Measurements from ENCODE around the gene MIDN. TPM values are rescaled to one million over a fixed set of nuclear protein-coding genes. Genes with fewer than 3 reads are reported as not detected.

MIDN gene
- total RNA-seq, 1 experiment from 2014 or later = 125 TPM

DNA sequence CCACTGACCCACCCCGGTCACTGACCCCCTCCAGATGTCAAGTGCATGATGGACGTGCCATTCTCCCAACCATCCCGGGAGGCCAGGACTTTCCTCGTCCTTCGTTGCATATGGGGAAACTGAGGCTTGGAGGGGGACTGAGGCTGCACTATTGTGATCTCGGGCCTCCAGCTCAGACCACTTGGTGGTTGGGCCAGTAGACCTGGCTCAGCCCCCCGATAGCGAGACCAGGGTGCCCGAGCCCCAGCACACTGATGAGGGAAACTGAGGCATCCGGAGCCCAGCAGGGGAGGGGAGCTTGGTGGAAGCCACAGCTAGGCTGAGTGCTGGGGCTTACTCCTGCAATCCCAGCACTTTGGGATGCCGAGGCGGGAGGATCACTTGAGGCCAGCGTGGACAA is 47.7 kb downstream of the MIDN start:
- no peak overlapping the region for H3K27ac Mint-ChIP-seq (ENCODE audit: unreplicated experiment)
- Histone ChIP-seq H3K4me1 (peaks cover 13% of the 10 kb centered on the region), H3K36me3 (ENCODE audit: control insufficient read depth, insufficient read depth, low read length) (no peaks in the 10 kb centered on the region), H3K9me3 (no peaks in the 10 kb centered on the region), H3K4me3 (ENCODE audit: low read depth, low read length) (no peak overlapping the region), H3K27me3 (replicated peaks; ENCODE audit: control insufficient read depth, insufficient read depth, low read length) (no peaks in the 10 kb centered on the region)
- ChIA-PET CTCF (no interaction called here), POLR2A (no interaction called here)
- no peak for DNase-seq
- peaks cover 6% of the 10 kb centered on the region for H3K36me3 Mint-ChIP-seq (ENCODE audit: insufficient read depth, unreplicated experiment)
- H3K27me3 Mint-ChIP-seq (ENCODE audit: insufficient read depth, unreplicated experiment) = no peaks in the 10 kb centered on the region
- intact Hi-C loops (cut with micrococcal nuclease; ENCODE audit: unreplicated experiment) = loop anchor here (10.0 kb wide), 1 partner anchor 1249 kb away; no protein-coding TSS in a partner anchor
- H3K4me1 Mint-ChIP-seq (ENCODE audit: low read depth, unreplicated experiment) = no peaks in the 10 kb centered on the region
- H3K4me3 Mint-ChIP-seq (ENCODE audit: unreplicated experiment) = no peak overlapping the region
- no peaks in the 10 kb centered on the region for H3K9me3 Mint-ChIP-seq (ENCODE audit: unreplicated experiment)
- BruUV-seq (replicated peaks) = no TSS peak
- TF ChIP-seq, protein P1, sequence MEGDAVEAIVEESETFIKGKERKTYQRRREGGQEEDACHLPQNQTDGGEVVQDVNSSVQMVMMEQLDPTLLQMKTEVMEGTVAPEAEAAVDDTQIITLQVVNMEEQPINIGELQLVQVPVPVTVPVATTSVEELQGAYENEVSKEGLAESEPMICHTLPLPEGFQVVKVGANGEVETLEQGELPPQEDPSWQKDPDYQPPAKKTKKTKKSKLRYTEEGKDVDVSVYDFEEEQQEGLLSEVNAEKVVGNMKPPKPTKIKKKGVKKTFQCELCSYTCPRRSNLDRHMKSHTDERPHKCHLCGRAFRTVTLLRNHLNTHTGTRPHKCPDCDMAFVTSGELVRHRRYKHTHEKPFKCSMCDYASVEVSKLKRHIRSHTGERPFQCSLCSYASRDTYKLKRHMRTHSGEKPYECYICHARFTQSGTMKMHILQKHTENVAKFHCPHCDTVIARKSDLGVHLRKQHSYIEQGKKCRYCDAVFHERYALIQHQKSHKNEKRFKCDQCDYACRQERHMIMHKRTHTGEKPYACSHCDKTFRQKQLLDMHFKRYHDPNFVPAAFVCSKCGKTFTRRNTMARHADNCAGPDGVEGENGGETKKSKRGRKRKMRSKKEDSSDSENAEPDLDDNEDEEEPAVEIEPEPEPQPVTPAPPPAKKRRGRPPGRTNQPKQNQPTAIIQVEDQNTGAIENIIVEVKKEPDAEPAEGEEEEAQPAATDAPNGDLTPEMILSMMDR (IDR thresholded peaks at IDR 0.05; ENCODE audit: insufficient read depth in 1 of 2, low read depth in 1 of 2, low read length in 1 of 2, severe bottlenecking in 1 of 2, unreplicated experiment in 1 of 2) = no peak

DNA sequence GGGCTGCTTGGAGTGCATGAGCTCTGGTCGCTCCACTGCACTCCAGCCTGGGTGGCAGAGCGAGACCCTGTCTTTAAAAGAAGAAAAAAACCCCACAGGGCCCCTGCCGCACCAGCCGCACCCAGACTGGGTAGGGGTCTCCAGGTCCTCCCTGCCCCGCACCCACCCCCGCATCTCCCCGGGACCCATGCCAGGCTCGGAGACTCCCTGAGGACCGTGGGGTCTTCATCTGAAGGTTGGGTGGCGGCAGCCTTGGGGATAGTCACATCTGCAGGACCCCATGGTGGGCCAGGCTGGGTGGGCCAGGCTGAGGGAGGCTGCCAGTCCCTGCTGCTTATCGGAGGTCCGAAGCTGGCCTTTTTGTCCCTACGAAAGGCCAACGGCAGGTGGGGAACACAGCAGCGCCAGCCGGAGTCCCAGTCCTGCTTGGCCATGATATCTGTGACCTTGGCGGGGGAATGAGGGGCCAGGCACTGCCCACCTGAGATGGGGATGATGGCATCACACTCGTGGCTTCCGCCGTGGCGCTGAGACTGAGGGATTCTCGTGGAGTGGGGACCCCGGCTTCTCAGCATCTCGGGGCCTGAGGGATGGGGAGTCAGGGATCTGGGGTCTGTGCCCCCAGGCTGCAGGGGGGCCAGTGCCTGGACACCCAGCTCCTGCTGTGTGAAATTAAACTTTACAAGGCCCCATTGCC is 48.3 kb downstream of the MIDN start:
- TF ChIP-seq, protein P1 (IDR thresholded peaks at IDR 0.05; ENCODE audit: insufficient read depth in 1 of 2, low read depth in 1 of 2, low read length in 1 of 2, severe bottlenecking in 1 of 2, unreplicated experiment in 1 of 2) = no peak
- DNase-seq = no peak
- intact Hi-C loops (cut with micrococcal nuclease; ENCODE audit: unreplicated experiment) = loop anchor here (10.0 kb wide), 1 partner anchor 1248 kb away; no protein-coding TSS in a partner anchor
- peaks cover 6% of the 10 kb centered on the region for H3K36me3 Mint-ChIP-seq (ENCODE audit: insufficient read depth, unreplicated experiment)
- Histone ChIP-seq H3K36me3 (ENCODE audit: control insufficient read depth, insufficient read depth, low read length) (no peaks in the 10 kb centered on the region), H3K27me3 (replicated peaks; ENCODE audit: control insufficient read depth, insufficient read depth, low read length) (no peaks in the 10 kb centered on the region), H3K9me3 (no peaks in the 10 kb centered on the region), H3K4me3 (ENCODE audit: low read depth, low read length) (no peak overlapping the region), H3K4me1 (peaks cover 7% of the 10 kb centered on the region)
- H3K4me1 Mint-ChIP-seq (ENCODE audit: low read depth, unreplicated experiment) = no peaks in the 10 kb centered on the region
- H3K27me3 Mint-ChIP-seq (ENCODE audit: insufficient read depth, unreplicated experiment) = no peaks in the 10 kb centered on the region
- no peak overlapping the region for H3K27ac Mint-ChIP-seq (ENCODE audit: unreplicated experiment)
- H3K4me3 Mint-ChIP-seq (ENCODE audit: unreplicated experiment) = no peak overlapping the region
- H3K9me3 Mint-ChIP-seq (ENCODE audit: unreplicated experiment) = no peaks in the 10 kb centered on the region
- POLR2A ChIA-PET = no interaction called here
- CTCF ChIA-PET = no interaction called here
- no TSS peak for BruUV-seq (replicated peaks)

DNA sequence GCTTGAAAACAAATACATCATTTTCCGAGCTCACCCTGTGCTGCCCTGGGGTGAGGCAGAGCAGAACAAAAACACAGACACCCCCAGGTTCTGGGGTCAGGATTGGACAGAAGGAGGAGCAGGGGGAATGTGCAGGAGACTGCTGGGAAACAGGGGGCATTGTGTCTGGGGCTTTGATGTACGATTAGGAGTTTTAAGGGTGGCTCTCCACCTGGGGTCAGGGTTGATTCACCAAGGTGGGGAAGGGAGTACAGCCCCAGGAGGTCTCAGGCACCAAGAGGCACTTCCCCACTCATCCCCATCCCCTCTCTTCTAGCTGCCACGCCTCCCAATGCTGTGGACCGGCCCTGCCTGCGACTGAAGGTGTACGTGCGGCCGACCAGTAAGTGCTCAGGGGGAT is 49.9 kb downstream of the MIDN start:
- no peaks in the 10 kb centered on the region for H3K9me3 Mint-ChIP-seq (ENCODE audit: unreplicated experiment)
- CTCF ChIA-PET = no interaction called here

More for the DNA sequence above, 49.9 kb downstream of the MIDN start:
- Mint-ChIP-seq H3K4me1 (ENCODE audit: low read depth, unreplicated experiment) (no peaks in the 10 kb centered on the region), H3K36me3 (ENCODE audit: insufficient read depth, unreplicated experiment) (peaks cover 6% of the 10 kb centered on the region), H3K27me3 (ENCODE audit: insufficient read depth, unreplicated experiment) (no peaks in the 10 kb centered on the region), H3K27ac (ENCODE audit: unreplicated experiment) (no peak overlapping the region), H3K4me3 (ENCODE audit: unreplicated experiment) (no peak overlapping the region)
- Histone ChIP-seq H3K9me3 (no peaks in the 10 kb centered on the region), H3K36me3 (ENCODE audit: control insufficient read depth, insufficient read depth, low read length) (no peaks in the 10 kb centered on the region), H3K4me3 (ENCODE audit: low read depth, low read length) (no peak overlapping the region), H3K27me3 (replicated peaks; ENCODE audit: control insufficient read depth, insufficient read depth, low read length) (no peaks in the 10 kb centered on the region), H3K4me1 (no peaks in the 10 kb centered on the region)
- no peak for DNase-seq
- BruUV-seq (replicated peaks) = no TSS peak
- intact Hi-C loops (cut with micrococcal nuclease; ENCODE audit: unreplicated experiment) = loop anchor here (10.0 kb wide), 1 partner anchor 1247 kb away; no protein-coding TSS in a partner anchor
- POLR2A ChIA-PET = no interaction called here
- TF ChIP-seq, protein P1 (IDR thresholded peaks at IDR 0.05; ENCODE audit: insufficient read depth in 1 of 2, low read depth in 1 of 2, low read length in 1 of 2, severe bottlenecking in 1 of 2, unreplicated experiment in 1 of 2) = no peak

All from Caco-2 (cell line).